GM19328 (cell line): ENCODE data around the gene AGR3.
A peak's percentile ranks its signal among the peaks of the same experiment; 100 is the strongest.

ENCODE experiments used
- ATAC-seq: cut with Tn5 transposase; IDR thresholded peaks from one replicate; pipeline ENCODE4 v1.9.1; 2021; ENCODE audit warnings: mild to moderate bottlenecking, moderate library complexity; ENCODE audit not compliant: unreplicated experiment

The AGR3 gene

GRCh38 chr7:16881844-16882243 is at the start of gene AGR3:
TSS of gene AGR3 (minus strand) at chr7:16881983. CDS start at chr7:16878618, 3,365 bp downstream.
- no peak for ATAC-seq

GRCh38 chr7:16930946-16931345 is 49.2 kb upstream of the AGR3 start:
- ATAC-seq = no peak

- ATAC-seq = peak; percentile 72
Measured at GRCh38 chr7:16929146-16929762, 47.5 kb upstream of the AGR3 start.

- no peak for ATAC-seq
Measured at GRCh38 chr7:16926861-16927260, 45.1 kb upstream of the AGR3 start.

DNA sequence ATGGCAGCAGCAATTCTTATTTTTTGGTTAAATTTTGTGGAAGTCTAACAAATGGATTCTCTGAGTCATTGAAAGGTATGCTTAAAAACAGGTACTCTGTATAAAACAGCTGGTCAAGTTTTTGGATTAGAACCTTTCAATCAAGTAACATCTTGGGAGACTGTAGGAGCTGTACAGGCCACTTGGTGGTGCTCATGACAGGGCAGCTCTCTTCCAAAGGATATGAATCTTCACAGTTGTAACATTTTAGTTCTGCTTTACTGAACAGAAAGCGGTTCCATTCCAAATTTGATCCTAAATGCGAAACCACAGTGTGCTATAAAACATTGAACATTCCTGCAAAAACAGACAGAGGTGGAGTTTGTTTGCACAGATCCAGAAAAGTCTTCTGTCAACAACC is 44.5 kb upstream of the AGR3 start:
- no peak for ATAC-seq

DNA sequence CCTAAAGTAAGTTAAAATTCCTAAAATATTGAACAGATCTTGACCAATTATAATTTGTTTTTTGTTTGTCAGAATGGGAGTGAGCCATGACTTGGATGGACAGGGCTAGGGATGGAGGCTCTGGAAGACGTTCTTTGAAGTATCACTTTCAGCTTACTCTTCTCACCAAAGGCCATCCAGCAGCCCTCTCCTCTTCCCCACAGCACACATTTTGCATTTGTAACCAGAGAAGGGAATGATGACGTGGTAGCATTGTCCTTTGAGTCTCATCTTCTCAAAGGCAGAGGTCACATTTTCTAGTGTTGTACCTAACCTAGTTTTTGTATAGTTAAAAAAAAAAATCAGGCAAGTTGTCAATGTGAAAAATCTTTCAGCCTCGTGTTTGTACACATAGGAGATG is 43.8 kb upstream of the AGR3 start:
- ATAC-seq = no peak

GRCh38 chr7:16923019-16923418 is 41.2 kb upstream of the AGR3 start:
- no peak for ATAC-seq

DNA sequence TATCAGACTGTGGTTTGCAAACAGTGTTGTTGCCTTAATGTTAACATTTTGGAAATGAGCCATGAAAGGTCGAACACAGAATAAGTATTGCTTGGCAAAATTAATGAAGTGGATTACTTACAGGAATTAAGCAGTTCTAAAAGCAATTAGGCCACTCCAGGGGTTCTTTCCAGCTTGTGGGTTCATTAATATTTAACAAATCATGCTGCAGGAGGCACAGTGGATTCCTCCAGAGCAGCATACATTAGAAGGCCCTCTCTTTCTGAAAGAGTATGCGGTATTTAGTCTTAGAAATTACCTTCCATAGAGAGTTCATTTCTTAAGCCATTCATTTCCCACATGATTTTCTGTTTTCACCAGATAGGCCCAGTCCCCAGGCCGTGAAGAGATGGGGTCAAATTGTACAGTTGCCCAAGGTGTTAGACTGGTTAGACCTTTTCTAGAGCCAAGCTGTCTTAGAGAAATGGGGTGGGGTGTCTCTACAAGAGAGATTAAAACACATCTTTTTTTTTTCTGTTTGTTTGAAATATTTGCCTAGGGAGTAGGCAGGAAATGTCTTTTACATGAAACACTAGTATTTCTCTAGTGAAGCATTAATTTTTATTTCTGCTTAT is 40.0 kb upstream of the AGR3 start:
- no peak for ATAC-seq

GRCh38 chr7:16921151-16921550 is 39.4 kb upstream of the AGR3 start:
- ATAC-seq = no peak

- ATAC-seq = no peak
Measured at GRCh38 chr7:16919440-16919839, 37.7 kb upstream of the AGR3 start.

- no peak for ATAC-seq
Measured at GRCh38 chr7:16918288-16918895, 36.6 kb upstream of the AGR3 start.

GRCh38 chr7:16916738-16917137 is 35.0 kb upstream of the AGR3 start:
- no peak for ATAC-seq

GRCh38 chr7:16916105-16916639 is 34.4 kb upstream of the AGR3 start:
- ATAC-seq = no peak

DNA sequence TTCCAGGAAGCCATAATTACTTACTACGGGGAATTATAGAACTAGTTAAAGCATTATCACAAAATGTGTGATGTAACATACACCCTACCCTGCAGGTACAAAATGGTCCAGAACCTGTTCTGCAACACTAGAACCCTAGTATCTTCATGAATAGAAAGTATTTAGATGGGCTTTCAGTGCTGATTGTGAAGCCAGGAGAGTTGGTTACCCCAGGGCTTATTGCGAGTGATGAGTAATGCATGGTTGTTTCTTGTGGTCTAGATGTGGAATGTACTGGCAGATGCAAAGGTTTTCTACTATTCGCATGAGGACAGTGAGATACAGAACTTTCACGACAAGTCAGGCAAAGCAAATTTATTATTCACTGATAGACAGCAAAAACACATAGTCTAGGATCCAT is 33.6 kb upstream of the AGR3 start:
- no peak for ATAC-seq

GRCh38 chr7:16914771-16915170 is 33.0 kb upstream of the AGR3 start:
- no peak for ATAC-seq

DNA sequence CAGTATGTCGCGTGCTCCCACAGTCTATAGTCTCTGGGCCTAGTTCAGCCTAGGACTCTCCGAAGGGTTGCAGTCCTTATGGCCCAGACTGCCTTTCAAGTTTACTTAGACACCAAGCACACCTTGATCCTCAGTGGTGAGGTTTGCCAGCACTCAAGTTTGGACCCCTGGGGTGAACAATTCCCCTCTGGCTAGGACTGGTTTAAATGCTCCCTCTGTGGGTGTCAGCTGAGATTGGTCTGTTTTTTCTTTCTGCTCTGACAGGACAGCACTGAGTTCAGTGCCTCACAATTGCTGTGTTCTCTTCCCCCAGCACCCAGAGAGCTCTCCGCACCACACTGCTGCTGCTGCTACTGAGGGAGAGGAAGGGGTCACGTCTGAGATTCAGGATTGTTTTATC is 31.9 kb upstream of the AGR3 start:
- ATAC-seq = no peak

- ATAC-seq = no peak
Measured at GRCh38 chr7:16912540-16912939, 30.8 kb upstream of the AGR3 start.

GRCh38 chr7:16908561-16908960 is 26.8 kb upstream of the AGR3 start:
- no peak for ATAC-seq

- no peak for ATAC-seq
Measured at GRCh38 chr7:16905300-16906044, 23.7 kb upstream of the AGR3 start.

DNA sequence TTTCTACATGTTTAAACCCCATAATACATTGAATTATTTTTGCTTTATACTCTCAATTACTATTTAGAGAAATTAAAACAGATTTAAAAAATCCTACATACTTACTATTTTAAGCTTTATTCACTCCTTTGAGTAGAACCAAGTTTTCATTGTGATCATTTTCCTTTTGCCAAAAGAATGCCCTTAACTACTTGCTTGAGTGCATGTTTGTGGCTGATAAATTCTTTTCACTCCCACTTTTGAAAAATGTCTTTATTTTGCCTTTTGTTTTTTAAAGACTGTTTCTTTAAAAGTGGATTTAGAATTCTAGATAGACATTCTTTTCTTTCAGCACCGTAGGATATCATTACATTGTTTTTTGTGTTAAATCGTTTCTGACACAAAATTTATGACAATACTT is 22.3 kb upstream of the AGR3 start:
- ATAC-seq = no peak

GRCh38 chr7:16900209-16900768 is 18.5 kb upstream of the AGR3 start:
- no peak for ATAC-seq
